ENCODE measurements around the gene RHOD. TPM values are rescaled to one million over a fixed set of nuclear protein-coding genes. Genes with fewer than 3 reads are reported as not detected.

RHOD gene
- total RNA-seq, 2 donors from 2014 or later = 17.1 to 18.1 TPM

- Histone ChIP-seq H3K9me3 (ENCODE audit: control insufficient read depth, low read length) (no peaks in the 10 kb centered on the region), H3K9ac (ENCODE audit: extremely low read depth, low read length, poor library complexity, severe bottlenecking) (no peak overlapping the region), H3K27me3 (ENCODE audit: control insufficient read depth, insufficient read depth, low read length, poor library complexity, severe bottlenecking) (no peaks in the 10 kb centered on the region), H3K27ac (ENCODE audit: low read depth, low read length) (no peak overlapping the region), H3K4me3 (ENCODE audit: low read length) (no peak overlapping the region), H3K4me1 (ENCODE audit: control insufficient read depth, insufficient read depth, low read length) (peaks cover 5% of the 10 kb centered on the region), H3K36me3 (ENCODE audit: control insufficient read depth, insufficient read depth, low read length) (no peaks in the 10 kb centered on the region)
- Mint-ChIP-seq H3K9me3 (no peaks in the 10 kb centered on the region), H3K27me3 (ENCODE audit: insufficient read depth) (peaks cover 3% of the 10 kb centered on the region), H3K27ac (peak overlapping the region; percentile 10), H3K4me1 (no peaks in the 10 kb centered on the region), H3K36me3 (ENCODE audit: low read depth) (peaks cover 6% of the 10 kb centered on the region), H3K4me3 (no peak overlapping the region)
- no peak for TF ChIP-seq CTCF (conservative IDR thresholded peaks at IDR 0.05)
- WGBS, 2 experiments (ENCODE audit: insufficient coverage in 1 of 2, insufficient read length in 1 of 2) = 92 to 93% methylated on average over 3 of the region's 3 CpGs
- DNase-seq = no peak
These were observed 9.7 kb downstream of the RHOD start for GRCh38 chr11:67066333-67066709.

GRCh38 chr11:67071420-67072284 is 15.0 kb downstream of the RHOD start:
- H3K4me3 ChIP-seq (ENCODE audit: low read length) = no peak overlapping the region
- no peaks in the 10 kb centered on the region for H3K27me3 ChIP-seq (ENCODE audit: control insufficient read depth, insufficient read depth, low read length, poor library complexity, severe bottlenecking)
- 66 to 78% methylated on average over 48 to 53 of the region's 53 CpGs for WGBS, 2 experiments (ENCODE audit: insufficient coverage in 1 of 2, insufficient read length in 1 of 2)
- no peak overlapping the region for H3K27ac ChIP-seq (ENCODE audit: low read depth, low read length)
- H3K9ac ChIP-seq (ENCODE audit: extremely low read depth, low read length, poor library complexity, severe bottlenecking) = no peak overlapping the region
- H3K4me1 ChIP-seq (ENCODE audit: control insufficient read depth, insufficient read depth, low read length) = no peaks in the 10 kb centered on the region
- H3K4me1 Mint-ChIP-seq = no peaks in the 10 kb centered on the region
- H3K36me3 Mint-ChIP-seq (ENCODE audit: low read depth) = peaks cover 6% of the 10 kb centered on the region
- H3K9me3 ChIP-seq (ENCODE audit: control insufficient read depth, low read length) = no peaks in the 10 kb centered on the region
- H3K36me3 ChIP-seq (ENCODE audit: control insufficient read depth, insufficient read depth, low read length) = no peaks in the 10 kb centered on the region
- H3K27ac Mint-ChIP-seq = no peak overlapping the region
- peak overlapping the region; percentile 49 for H3K4me3 Mint-ChIP-seq
- peak; percentile 97 for DNase-seq
- no peaks in the 10 kb centered on the region for H3K9me3 Mint-ChIP-seq
- TF ChIP-seq CTCF (conservative IDR thresholded peaks at IDR 0.05) = peak; percentile 97
- H3K27me3 Mint-ChIP-seq (ENCODE audit: insufficient read depth) = peaks cover 3% of the 10 kb centered on the region

- H3K27me3 ChIP-seq (ENCODE audit: control insufficient read depth, insufficient read depth, low read length, poor library complexity, severe bottlenecking) = no peaks in the 10 kb centered on the region
- H3K4me3 ChIP-seq (ENCODE audit: low read length) = no peak overlapping the region
- TF ChIP-seq CTCF (conservative IDR thresholded peaks at IDR 0.05) = no peak
- no peak overlapping the region for H3K9ac ChIP-seq (ENCODE audit: extremely low read depth, low read length, poor library complexity, severe bottlenecking)
- H3K9me3 ChIP-seq (ENCODE audit: control insufficient read depth, low read length) = no peaks in the 10 kb centered on the region
- no peak overlapping the region for H3K27ac ChIP-seq (ENCODE audit: low read depth, low read length)
- Mint-ChIP-seq H3K27me3 (ENCODE audit: insufficient read depth) (peaks cover 3% of the 10 kb centered on the region), H3K9me3 (no peaks in the 10 kb centered on the region), H3K4me3 (no peak overlapping the region), H3K4me1 (no peaks in the 10 kb centered on the region), H3K27ac (no peak overlapping the region), H3K36me3 (ENCODE audit: low read depth) (peaks cover 2% of the 10 kb centered on the region)
- WGBS, 2 experiments (ENCODE audit: insufficient coverage in 1 of 2, insufficient read length in 1 of 2) = 90 to 91% methylated on average over 8 to 11 of the region's 11 CpGs
- H3K4me1 ChIP-seq (ENCODE audit: control insufficient read depth, insufficient read depth, low read length) = no peaks in the 10 kb centered on the region
- no peak for DNase-seq
- H3K36me3 ChIP-seq (ENCODE audit: control insufficient read depth, insufficient read depth, low read length) = no peaks in the 10 kb centered on the region
These were observed 15.6 kb downstream of the RHOD start for GRCh38 chr11:67072295-67072694.
